ENCODE results near the gene FUS. TPM values are rescaled to one million over a fixed set of nuclear protein-coding genes. Genes with fewer than 3 reads are reported as not detected.

Gene FUS
- total and polyA plus RNA-seq, 2 of the 13 experiments (the other 11 are each of a cell fraction or from before 2014, with no cell fraction given), result 68.1 to 168 TPM

GRCh38 chr16:31138621-31139578, 41.0 kb upstream of the FUS start (continued):
- no peak for TF ChIP-seq MYPOP (CRISPR knock-in tag; IDR thresholded peaks at IDR 0.05)
- TF ChIP-seq GABPB1 (CRISPR knock-in tag; IDR thresholded peaks at IDR 0.05), result peak; percentile 49; the same call in 1 of the 2 replicates
- no peak for TF ChIP-seq ZNF776 (CRISPR knock-in tag; IDR thresholded peaks at IDR 0.05)
- peak; percentile 33; the same call in 1 of the 2 replicates for TF ChIP-seq GABPA (IDR thresholded peaks at IDR 0.05; ENCODE audit: low read depth, low read length)
- 0 out of 2 replicates have a peak, but pooled peaks have one; percentile 11 for TF ChIP-seq GABPA (CRISPR knock-in tag; IDR thresholded peaks at IDR 0.05; ENCODE audit: low read depth)
- peak; percentile 42 for TF ChIP-seq USF2 (IDR thresholded peaks at IDR 0.05; ENCODE audit: low read depth, low read length)
- TF ChIP-seq USF2 (CRISPR knock-in tag; IDR thresholded peaks at IDR 0.05; ENCODE audit: borderline replicate concordance), result peak; percentile 72; the same call in 1 of the 2 replicates
- TF ChIP-seq AHDC1 (CRISPR knock-in tag; IDR thresholded peaks at IDR 0.05; ENCODE audit: borderline replicate concordance), result no peak
- TF ChIP-seq NFE2 (CRISPR knock-in tag; IDR thresholded peaks at IDR 0.05), result no peak
- no peak; the same call in 1 of the 2 replicates for TF ChIP-seq ZNF333 (CRISPR knock-in tag; IDR thresholded peaks at IDR 0.05; ENCODE audit: borderline replicate concordance)
- 0 out of 2 replicates have a peak, but pooled peaks have one; percentile 8 for TF ChIP-seq ARNTL (CRISPR knock-in tag; IDR thresholded peaks at IDR 0.05)
- peak in 1 of 2 experiments; percentile 69 for TF ChIP-seq REST (IDR thresholded peaks at IDR 0.05; ENCODE audit: borderline replicate concordance in 1 of 2, low read depth in 1 of 2, low read length in 2 of 2)

Data from HepG2 (cell line).